Stimulated activated CD4-positive, alpha-beta T cell treated with anti-CD3 and anti-CD28 coated beads, TNF-alpha, amount 100 ng/mL, for 48 hours (primary cell): ENCODE measurements around the gene LYAR.

Experiments used
- DNase-seq, 3 donors: peaks; one replicate each; pipeline ENCODE4 v3.0.0-alpha.2; 2020; ENCODE audit warnings: low read depth in 3 of 3

Gene LYAR

DNA sequence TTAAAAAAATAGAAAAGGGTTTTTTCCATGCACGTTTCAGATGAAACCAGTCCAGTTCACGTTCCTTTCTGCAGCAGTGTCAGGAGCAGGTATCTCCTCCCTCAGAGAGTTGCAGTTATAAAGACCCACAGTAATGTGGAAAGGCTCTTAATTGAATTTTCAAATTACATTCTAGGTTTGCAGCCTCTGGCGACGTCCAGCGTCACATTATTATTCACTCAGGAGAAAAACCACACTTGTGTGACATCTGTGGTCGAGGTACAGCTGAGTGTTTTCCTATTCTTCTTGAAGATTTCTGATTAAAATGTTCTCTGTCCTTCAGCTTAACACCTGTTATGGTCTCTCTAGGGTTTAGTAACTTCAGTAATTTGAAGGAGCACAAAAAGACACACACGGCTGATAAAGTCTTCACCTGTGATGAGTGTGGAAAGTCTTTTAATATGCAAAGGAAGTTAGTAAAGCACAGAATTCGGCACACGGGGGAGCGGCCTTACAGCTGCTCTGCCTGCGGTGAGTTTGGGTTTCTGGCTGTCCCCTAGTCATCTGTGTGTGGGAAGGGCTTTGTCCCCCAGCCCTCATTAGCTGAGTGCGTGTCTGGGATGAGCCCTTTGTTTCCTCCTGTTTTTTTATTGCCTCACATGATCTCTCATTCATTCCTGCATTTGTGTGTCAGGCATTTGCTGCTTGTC, 25.7 kb upstream of the LYAR start:
- DNase-seq, result no peak

- no peak for DNase-seq
These were observed 21.2 kb upstream of the LYAR start for GRCh38 chr4:4311193-4311592.

- no peak for DNase-seq
These were observed 19.0 kb upstream of the LYAR start for GRCh38 chr4:4308800-4309441.

- DNase-seq, result no peak
These were observed 17.0 kb upstream of the LYAR start for GRCh38 chr4:4306920-4307319.

GRCh38 chr4:4302416-4302815, 12.5 kb upstream of the LYAR start:
- no peak for DNase-seq

- DNase-seq, result no peak
These were observed 12.0 kb upstream of the LYAR start for GRCh38 chr4:4302001-4302400.

DNA sequence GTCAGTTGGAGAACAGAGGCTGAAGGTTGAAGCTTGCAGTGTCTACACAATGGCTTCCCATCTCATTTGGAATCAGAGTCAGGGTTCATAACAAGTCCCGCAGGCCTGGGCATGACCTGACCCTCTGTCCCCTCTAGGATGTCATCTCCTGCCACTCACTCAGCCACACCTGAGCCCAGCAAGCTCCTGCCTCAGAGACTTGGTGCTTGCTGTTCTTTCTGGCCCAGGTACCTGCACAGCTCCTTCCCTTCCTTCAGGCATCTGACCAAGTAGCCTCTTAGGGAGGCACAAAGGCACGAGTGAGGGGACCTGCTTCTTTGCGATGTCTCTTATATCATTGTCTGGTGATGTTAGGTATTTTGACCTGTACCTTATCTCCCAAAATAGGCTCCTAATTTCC, 9.1 kb upstream of the LYAR start:
- no peak for DNase-seq

DNA sequence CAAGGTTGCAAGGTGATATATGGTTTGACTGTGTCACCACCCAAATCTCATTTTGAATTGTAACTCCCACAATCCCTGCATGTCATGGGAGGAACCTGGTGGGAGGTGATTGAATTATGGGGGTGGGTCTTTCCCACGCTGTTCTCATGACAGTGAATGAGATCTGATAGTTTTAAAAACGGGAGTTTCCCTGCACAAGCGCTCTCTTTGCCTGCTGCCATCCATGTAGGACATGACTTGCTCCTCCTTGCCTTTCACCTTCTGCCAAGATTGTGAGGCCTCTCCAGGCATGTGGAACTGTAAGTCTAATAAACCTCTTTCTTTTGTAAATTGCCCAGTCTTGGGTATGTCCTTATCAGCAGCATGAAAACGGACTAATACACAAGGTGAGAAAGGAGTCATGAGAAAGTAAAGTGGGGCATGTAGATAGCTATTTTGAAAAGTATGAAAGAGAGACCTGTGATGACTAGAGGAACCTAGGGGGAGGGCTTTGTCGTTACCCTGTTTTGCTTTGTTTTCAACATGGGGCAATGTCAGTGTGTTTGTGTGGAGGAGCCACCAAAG, 6.4 kb upstream of the LYAR start:
- no peak for DNase-seq

DNA sequence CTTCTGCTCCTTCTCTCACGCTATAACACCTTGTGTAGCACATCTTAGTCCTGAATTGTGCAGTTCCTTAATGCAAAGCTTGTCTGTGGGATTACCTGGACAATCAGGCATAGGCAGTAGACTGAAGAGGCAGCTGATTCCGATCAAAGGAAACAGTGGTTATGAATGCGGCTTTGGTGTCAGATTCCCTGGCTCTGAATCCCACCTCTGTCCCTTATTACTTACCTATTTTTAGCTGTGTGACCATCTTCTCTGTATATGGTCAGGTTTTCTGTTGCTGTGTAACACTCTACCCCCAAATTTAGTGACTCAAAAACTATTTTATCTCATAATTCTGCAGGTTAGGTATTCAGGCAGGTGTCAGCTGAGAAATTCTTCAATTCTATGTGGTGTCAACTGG, 3.3 kb upstream of the LYAR start:
- DNase-seq, result no peak

GRCh38 chr4:4289597-4289940, 385 bp downstream of the LYAR start:
- DNase-seq, result no peak

DNA sequence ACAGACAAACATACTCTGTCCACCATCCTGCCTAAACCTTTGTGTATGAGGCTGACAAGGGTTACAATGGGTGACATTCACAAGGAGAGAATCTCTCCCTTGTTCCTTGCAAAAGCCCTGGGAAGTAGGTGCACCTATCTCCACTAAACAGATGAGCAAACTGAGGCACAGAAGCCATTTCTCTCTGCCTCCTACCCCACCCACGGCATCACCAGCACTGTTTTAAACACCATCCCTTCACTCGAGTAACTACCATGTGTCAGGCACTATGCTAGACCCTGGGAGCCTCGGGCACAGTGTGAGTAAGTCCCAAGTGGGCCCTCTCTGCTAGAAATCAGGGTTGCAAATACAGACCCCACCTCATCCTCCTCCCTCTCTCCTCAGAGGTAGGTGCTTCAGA, 899 bp downstream of the LYAR start:
- no peak for DNase-seq

DNA sequence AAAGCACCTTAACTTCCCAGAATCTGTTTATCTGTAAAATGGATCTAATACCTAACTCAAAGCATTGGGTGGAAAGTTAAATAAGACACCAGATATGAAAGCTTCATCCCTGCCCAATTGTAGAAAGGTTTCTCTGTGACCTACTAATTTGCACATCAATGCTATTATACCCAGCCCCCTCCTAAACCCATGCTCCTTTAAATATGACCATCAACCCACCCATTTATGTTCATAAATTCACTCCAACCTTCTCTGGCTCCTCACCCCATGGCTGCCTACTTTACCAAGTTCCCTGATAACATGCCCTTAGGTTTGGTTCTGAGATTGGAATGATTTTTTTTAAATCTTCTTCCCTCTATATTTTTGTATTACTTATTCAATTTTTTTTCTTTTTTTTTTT, 1.9 kb downstream of the LYAR start:
- no peak for DNase-seq

GRCh38 chr4:4284827-4285618, 4.9 kb downstream of the LYAR start:
- no peak for DNase-seq

- DNase-seq, result no peak
These were observed 8.2 kb downstream of the LYAR start for GRCh38 chr4:4281787-4282186.

DNA sequence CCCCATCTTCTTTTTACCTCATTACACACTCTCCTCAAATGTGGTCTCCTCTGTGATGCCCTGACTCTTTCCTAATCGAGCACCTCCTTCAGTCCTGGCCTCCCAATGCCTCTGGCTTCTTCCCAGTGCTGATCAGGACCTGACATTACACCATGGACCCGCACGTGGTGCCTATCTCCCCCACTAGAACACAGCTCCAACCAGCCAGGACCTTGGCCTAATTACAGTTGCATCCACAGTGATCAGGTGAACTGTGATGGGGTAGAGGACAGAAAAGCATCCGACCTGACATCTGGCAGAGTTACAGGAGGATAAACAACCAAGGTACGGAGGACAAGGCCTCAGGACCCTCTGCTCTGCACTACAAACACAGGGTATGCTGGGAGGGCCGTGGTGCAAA, 12.4 kb downstream of the LYAR start:
- no peak for DNase-seq

GRCh38 chr4:4274226-4274625, 15.7 kb downstream of the LYAR start:
- DNase-seq, result no peak

DNA sequence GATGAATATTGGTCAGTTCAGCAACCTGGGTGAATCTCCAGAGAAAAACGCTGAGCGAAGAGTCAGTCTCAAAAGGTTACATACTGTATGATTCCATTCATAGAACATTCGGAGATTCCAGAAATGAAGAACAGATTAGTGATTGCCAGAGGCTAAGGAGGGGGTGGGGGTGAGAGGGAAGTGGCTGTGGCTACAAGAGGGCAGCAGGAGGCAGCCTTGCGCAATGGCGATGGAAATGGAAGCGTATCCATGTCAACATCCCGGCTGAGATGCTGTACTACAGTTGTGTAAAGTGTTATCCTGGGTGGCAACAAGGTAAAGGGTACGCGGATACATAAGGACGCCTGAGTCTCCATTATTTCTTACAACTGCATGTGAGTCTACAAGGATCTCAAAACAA, 18.0 kb downstream of the LYAR start:
- DNase-seq, result no peak

DNA sequence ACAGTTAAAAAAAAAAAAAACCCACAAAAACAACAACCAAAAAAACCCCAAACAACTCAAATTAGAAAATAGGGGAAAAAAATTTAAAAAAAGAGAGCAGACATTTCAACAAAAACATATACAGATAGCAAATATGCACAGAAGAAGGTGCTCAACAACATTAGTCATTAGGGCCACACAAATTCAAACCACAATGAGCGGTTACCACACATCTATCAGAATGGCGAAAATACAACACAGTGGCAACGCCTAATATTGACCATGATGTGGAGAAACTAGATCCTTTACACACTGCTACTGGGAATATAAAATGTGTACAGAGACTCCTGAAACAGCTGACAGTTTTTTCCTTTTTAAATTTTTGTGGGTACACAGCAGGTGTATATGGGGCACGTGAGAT, 19.4 kb downstream of the LYAR start:
- DNase-seq, result no peak

DNA sequence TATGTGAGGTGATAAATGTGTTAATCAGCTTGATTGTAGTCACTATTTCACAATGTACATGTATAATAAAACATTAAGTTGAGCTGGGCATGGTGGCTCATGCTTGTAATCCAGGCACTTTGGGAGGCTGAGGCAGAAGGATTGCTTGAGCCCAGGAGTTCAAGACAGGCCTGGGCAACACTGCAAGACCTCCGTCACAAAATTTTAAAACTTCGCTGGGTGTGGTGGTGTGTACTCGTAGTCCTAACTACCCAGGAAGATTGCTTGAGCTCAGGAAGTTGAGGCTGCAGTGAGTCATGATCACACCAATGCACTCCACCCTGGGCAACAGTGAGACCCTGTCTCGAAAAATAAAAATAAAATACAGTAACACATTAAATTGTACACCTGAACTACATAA, 20.1 kb downstream of the LYAR start:
- DNase-seq, result no peak

DNA sequence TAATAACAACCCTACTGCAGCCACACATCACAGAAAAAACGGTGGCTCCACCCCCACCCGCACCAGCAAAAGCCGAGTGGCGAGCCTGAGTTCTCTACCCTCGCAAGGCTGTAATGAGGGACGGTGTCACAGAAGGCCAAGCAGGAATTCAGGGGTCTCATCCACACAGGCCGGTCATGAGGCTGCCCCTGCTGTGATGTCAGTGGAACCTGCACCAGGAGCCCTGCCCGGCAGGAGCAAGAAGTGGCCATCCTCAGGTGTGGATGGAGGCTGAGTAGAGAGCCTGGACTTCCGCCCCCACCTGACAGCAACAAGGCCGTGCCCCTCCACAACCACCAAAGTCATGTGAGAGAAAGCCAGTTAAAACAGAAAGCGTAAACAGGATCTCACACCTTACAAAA, 20.6 kb downstream of the LYAR start:
- no peak for DNase-seq

GRCh38 chr4:4268776-4269175, 21.2 kb downstream of the LYAR start:
- no peak for DNase-seq

GRCh38 chr4:4267981-4268380, 22.0 kb downstream of the LYAR start:
- DNase-seq, result no peak

DNA sequence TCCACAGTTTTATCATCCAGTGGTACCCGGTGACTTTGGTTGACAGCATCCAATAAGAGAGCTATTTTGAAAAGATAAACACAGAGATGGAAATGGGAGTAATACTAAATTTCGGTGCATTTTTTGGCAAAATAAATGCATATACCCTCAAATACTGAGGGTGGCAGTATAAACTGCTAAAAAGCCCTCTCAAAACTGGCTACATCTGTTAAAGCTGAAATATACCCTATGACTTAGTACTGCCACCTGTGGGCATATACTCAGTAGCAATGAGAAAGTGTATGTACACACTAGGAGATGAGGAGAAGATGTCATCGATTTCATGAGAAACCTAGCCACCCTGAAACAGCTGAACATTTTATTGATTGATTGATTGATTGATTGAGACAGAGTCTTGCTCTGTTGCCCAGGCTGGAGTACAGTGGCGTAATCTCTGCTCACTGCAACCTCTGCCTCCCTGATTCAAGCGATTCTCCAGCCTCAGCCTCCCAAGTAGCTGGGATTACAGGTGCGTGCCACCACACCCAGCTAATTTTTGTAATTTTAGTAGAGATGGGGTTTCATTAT, 29.7 kb downstream of the LYAR start:
- no peak for DNase-seq
